Neural cell (in vitro differentiated cells): Measurements from ENCODE around the gene PHF21B. TPM values are rescaled to one million over a fixed set of nuclear protein-coding genes. Genes with fewer than 3 reads are reported as not detected.
"Not testable (repeated sequence)": the region's sequence is repeated elsewhere in the genome, so short reads cannot be mapped to it uniquely, and the experiment has no call there.

Source experiments
- H2AFZ ChIP-seq: fragments of 200-600, 300-800 bp; sonication (generic), shearing (Covaris generic); 2 replicates; pipeline ENCODE4 v1.6.0; 2014; ENCODE audit warnings: low read depth, mild to moderate bottlenecking, antibody characterized with exemption, low read length, moderate library complexity
- H3F3A ChIP-seq: fragments of 200-600 bp; shearing (Covaris generic); 2 replicates; pipeline ENCODE4 v1.6.1; 2016; ENCODE audit warnings: mild to moderate bottlenecking, moderate library complexity, mixed read lengths, antibody characterized with exemption, low read length; ENCODE audit not compliant: insufficient read depth, poor library complexity, severe bottlenecking
- H3K27ac ChIP-seq: fragments of 200-600, 300-800 bp; sonication (generic), shearing (Covaris generic); 2 replicates; pipeline ENCODE4 v1.5.1; 2014; ENCODE audit warnings: mild to moderate bottlenecking, low read length, moderate library complexity
- H3K27me3 ChIP-seq: fragments of 300-800, 200-600 bp; sonication (generic), shearing (Covaris generic); 2 replicates; pipeline ENCODE4 v1.6.0; 2014; ENCODE audit warnings: mild to moderate bottlenecking, low read depth, low read length, moderate library complexity; ENCODE audit not compliant: insufficient read depth
- H3K36me3 ChIP-seq: fragments of 300-800, 200-600 bp; sonication (generic), shearing (Covaris generic); 2 replicates; pipeline ENCODE4 v1.5.1; 2014; ENCODE audit warnings: mild to moderate bottlenecking, antibody characterized with exemption, low read length, moderate library complexity; ENCODE audit not compliant: insufficient read depth
- H3K4me2 ChIP-seq: fragments of 300-800, 200-600 bp; sonication (generic), shearing (Covaris generic); 2 replicates; pipeline ENCODE4 v1.6.0; 2014; ENCODE audit warnings: mild to moderate bottlenecking, low read length
- H3K4me3 ChIP-seq: fragments of 300-800, 200-600 bp; sonication (generic), shearing (Covaris generic); 2 replicates; pipeline ENCODE4 v1.5.1; 2014; ENCODE audit warnings: mild to moderate bottlenecking, low read length, moderate library complexity
- H3K79me2 ChIP-seq: fragments of 200-600 bp; shearing (Covaris generic); replicated peaks from 2 replicates; pipeline ENCODE4 v1.6.0; 2014; ENCODE audit warnings: mild to moderate bottlenecking, low read length, moderate library complexity; ENCODE audit not compliant: insufficient read depth
- H3K9ac ChIP-seq: fragments of 300-800, 200-600 bp; sonication (generic), shearing (Covaris generic); 2 replicates; pipeline ENCODE4 v1.6.1; 2016; ENCODE audit warnings: mild to moderate bottlenecking, low read length, mixed read lengths
- H3K9me2 ChIP-seq: fragments of 200-600 bp; shearing (Covaris generic); 2 replicates; pipeline ENCODE4 v1.6.1; 2016; ENCODE audit warnings: mild to moderate bottlenecking, low read length, mixed read lengths; ENCODE audit not compliant: insufficient read depth
- H3K9me3 ChIP-seq: fragments of 200-600, 300-800 bp; sonication (generic), shearing (Covaris generic); 2 replicates; pipeline ENCODE4 v1.6.1; 2016; ENCODE audit warnings: mild to moderate bottlenecking, mixed run types, low read length, moderate library complexity, mixed read lengths
- H4K20me1 ChIP-seq: fragments of 200-600 bp; shearing (Covaris generic); 2 replicates; pipeline ENCODE4 v1.6.1; 2016; ENCODE audit warnings: mild to moderate bottlenecking, mixed run types; ENCODE audit not compliant: insufficient read depth
- EP300 ChIP-seq: fragments of 450-650 bp; conservative IDR thresholded peaks from 2 replicates; pipeline ENCODE4 v1.6.1; 2014; ENCODE audit warnings: antibody characterized with exemption, mild to moderate bottlenecking, moderate library complexity; ENCODE audit not compliant: poor library complexity, severe bottlenecking
- EZH2 ChIP-seq: fragments of 200-600, 300-800 bp; shearing (Covaris generic), sonication (generic); IDR thresholded peaks from 2 replicates; pipeline ENCODE4 v1.6.1; 2014; ENCODE audit warnings: antibody characterized with exemption, low read length, borderline replicate concordance, mild to moderate bottlenecking; ENCODE audit not compliant: insufficient read depth, poor library complexity, severe bottlenecking
- MXI1 ChIP-seq: fragments of 450-650 bp; conservative IDR thresholded peaks from 2 replicates; pipeline ENCODE4 v1.6.1; 2014; ENCODE audit warnings: antibody characterized with exemption, mild to moderate bottlenecking; ENCODE audit not compliant: poor library complexity, severe bottlenecking
- POLR2AphosphoS5 ChIP-seq: IDR thresholded peaks from 2 replicates; pipeline ENCODE4 v1.6.1; 2012
- RAD21 ChIP-seq: fragments of 450-650 bp; conservative IDR thresholded peaks from 2 replicates; pipeline ENCODE4 v1.6.1; 2014; ENCODE audit warnings: antibody characterized with exemption, mild to moderate bottlenecking, moderate library complexity
- SMC3 ChIP-seq: fragments of 450-650 bp; conservative IDR thresholded peaks from 2 replicates; pipeline ENCODE4 v1.6.1; 2014; ENCODE audit warnings: antibody characterized with exemption, mild to moderate bottlenecking, moderate library complexity; ENCODE audit not compliant: poor library complexity
- TAF1 ChIP-seq: IDR thresholded peaks from 2 replicates; pipeline ENCODE4 v1.6.1; 2012; ENCODE audit warnings: low read depth
- polyA plus RNA-seq: library from polyadenylated mRNA; depleted of rRNA; stranded (reverse); fragments of >200 nt; gene quantifications from 2 replicates; pipeline ENCODE4 v1.2.3, GENCODE V29; 2014
- TF ChIP-seq, protein P1 (sequence below): IDR thresholded peaks from 2 replicates; pipeline ENCODE4 v1.6.1; 2012; ENCODE audit warnings: borderline replicate concordance
- TF ChIP-seq, protein P2 (sequence below): fragments of 450-650 bp; IDR thresholded peaks from 2 replicates; pipeline ENCODE4 v1.5.1; 2014; ENCODE audit warnings: antibody characterized with exemption, mild to moderate bottlenecking, moderate library complexity; ENCODE audit not compliant: poor library complexity, severe bottlenecking

Gene PHF21B
- polyA plus RNA-seq, 1 donor from 2014 or later, result 49.5 TPM

DNA sequence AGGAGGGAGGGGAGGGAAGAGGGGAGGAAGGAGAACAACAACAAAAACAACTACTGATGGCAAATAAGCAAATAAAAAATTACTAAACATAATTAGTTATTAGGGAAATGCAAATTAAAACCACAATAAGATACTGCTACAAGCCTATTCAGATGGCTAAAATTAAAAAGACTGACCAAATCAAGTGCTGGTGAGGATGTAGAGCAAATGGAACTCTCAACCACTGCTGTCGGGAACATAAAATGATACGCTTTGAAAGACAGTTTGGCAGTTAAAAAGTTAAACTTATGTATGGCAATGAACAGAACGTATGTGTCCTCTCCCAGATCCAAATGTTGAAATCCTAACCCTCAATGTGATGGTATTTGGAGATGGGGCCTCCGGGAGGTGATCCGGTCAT lies 85.7 kb downstream of the PHF21B start:
- no peaks in the 10 kb centered on the region for H4K20me1 ChIP-seq
- H3K27me3 ChIP-seq, result no peaks in the 10 kb centered on the region
- TF ChIP-seq, protein P1, sequence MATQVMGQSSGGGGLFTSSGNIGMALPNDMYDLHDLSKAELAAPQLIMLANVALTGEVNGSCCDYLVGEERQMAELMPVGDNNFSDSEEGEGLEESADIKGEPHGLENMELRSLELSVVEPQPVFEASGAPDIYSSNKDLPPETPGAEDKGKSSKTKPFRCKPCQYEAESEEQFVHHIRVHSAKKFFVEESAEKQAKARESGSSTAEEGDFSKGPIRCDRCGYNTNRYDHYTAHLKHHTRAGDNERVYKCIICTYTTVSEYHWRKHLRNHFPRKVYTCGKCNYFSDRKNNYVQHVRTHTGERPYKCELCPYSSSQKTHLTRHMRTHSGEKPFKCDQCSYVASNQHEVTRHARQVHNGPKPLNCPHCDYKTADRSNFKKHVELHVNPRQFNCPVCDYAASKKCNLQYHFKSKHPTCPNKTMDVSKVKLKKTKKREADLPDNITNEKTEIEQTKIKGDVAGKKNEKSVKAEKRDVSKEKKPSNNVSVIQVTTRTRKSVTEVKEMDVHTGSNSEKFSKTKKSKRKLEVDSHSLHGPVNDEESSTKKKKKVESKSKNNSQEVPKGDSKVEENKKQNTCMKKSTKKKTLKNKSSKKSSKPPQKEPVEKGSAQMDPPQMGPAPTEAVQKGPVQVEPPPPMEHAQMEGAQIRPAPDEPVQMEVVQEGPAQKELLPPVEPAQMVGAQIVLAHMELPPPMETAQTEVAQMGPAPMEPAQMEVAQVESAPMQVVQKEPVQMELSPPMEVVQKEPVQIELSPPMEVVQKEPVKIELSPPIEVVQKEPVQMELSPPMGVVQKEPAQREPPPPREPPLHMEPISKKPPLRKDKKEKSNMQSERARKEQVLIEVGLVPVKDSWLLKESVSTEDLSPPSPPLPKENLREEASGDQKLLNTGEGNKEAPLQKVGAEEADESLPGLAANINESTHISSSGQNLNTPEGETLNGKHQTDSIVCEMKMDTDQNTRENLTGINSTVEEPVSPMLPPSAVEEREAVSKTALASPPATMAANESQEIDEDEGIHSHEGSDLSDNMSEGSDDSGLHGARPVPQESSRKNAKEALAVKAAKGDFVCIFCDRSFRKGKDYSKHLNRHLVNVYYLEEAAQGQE, result no peak
- TF ChIP-seq SMC3, result no peak
- no peak for TF ChIP-seq POLR2AphosphoS5
- no peak for TF ChIP-seq MXI1
- no peak for TF ChIP-seq EP300
- no peak for TF ChIP-seq TAF1
- no peak for TF ChIP-seq RAD21
- TF ChIP-seq, protein P2, sequence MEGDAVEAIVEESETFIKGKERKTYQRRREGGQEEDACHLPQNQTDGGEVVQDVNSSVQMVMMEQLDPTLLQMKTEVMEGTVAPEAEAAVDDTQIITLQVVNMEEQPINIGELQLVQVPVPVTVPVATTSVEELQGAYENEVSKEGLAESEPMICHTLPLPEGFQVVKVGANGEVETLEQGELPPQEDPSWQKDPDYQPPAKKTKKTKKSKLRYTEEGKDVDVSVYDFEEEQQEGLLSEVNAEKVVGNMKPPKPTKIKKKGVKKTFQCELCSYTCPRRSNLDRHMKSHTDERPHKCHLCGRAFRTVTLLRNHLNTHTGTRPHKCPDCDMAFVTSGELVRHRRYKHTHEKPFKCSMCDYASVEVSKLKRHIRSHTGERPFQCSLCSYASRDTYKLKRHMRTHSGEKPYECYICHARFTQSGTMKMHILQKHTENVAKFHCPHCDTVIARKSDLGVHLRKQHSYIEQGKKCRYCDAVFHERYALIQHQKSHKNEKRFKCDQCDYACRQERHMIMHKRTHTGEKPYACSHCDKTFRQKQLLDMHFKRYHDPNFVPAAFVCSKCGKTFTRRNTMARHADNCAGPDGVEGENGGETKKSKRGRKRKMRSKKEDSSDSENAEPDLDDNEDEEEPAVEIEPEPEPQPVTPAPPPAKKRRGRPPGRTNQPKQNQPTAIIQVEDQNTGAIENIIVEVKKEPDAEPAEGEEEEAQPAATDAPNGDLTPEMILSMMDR, result no peak
- TF ChIP-seq EZH2, result no peak

DNA sequence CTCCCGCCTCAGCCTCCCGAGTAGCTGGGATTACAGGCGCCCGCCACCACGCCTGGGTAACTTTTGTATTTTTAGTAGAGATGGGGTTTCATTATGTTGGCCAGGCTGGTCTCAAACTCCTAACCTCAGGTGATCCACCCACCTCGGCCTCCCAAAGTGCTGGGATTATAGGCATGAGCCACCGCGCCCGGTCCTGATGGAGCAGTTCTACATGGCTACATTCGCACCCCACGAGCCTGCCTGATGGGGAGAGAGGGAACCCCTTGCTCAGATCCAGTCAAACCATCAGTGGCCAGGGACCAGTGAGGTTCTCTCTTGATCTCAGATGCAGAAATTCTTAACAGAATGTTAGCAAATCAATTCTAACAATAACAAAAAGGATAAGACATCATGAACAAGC lies 88.0 kb downstream of the PHF21B start:
- not testable (repeated sequence) for H3K4me2 ChIP-seq, H3K36me3 ChIP-seq, H3K4me3 ChIP-seq, H2AFZ ChIP-seq, H3K27ac ChIP-seq, H4K20me1 ChIP-seq, H3K27me3 ChIP-seq, H3K9me2 ChIP-seq, H3K9ac ChIP-seq, H3F3A ChIP-seq, H3K9me3 ChIP-seq
- H3K79me2 ChIP-seq, result peaks cover 34% of the 10 kb centered on the region

More for the DNA sequence above, 85.7 kb downstream of the PHF21B start:
- H3F3A ChIP-seq, result no peaks in the 10 kb centered on the region
- H2AFZ ChIP-seq, result no peak overlapping the region
- no peak overlapping the region for H3K9ac ChIP-seq
- no peak overlapping the region for H3K4me3 ChIP-seq
- H3K4me2 ChIP-seq, result no peak overlapping the region
- H3K36me3 ChIP-seq, result no peaks in the 10 kb centered on the region
- H3K9me3 ChIP-seq, result peaks cover 3% of the 10 kb centered on the region
- H3K79me2 ChIP-seq, result peaks cover 34% of the 10 kb centered on the region
- no peaks in the 10 kb centered on the region for H3K9me2 ChIP-seq
- H3K27ac ChIP-seq, result no peak overlapping the region

DNA sequence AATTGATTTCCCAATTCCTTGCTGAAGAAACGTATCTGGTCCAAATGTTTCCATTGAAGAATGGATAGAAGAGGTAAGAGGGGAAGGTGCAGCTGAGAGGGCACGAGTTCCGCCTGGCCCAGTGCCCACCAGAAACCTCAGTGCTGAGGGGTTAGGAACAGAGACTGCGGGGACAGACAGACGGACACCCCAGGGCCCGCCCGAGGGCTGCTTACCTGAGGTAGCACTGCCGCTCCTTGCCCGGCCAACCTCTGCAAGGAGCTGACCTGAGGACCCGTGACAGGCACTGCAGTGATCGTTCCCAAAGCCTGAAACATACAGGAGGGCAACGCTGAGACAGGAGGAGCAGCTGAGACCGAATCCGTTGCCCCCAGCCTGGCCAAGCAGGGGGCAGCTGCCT lies 89.6 kb downstream of the PHF21B start:
- H3K9me2 ChIP-seq, result no peaks in the 10 kb centered on the region
- no peak overlapping the region for H3K27ac ChIP-seq
- no peaks in the 10 kb centered on the region for H3F3A ChIP-seq
- H3K36me3 ChIP-seq, result no peaks in the 10 kb centered on the region
- TF ChIP-seq, protein P1, result no peak
- TF ChIP-seq MXI1 (no peak), TAF1 (no peak), EP300 (no peak), POLR2AphosphoS5 (no peak), SMC3 (no peak), EZH2 (no peak), RAD21 (no peak)
- TF ChIP-seq, protein P2, result no peak
- no peaks in the 10 kb centered on the region for H3K27me3 ChIP-seq
- peaks cover 30% of the 10 kb centered on the region for H3K79me2 ChIP-seq
- H3K4me2 ChIP-seq, result no peak overlapping the region
- H2AFZ ChIP-seq, result no peak overlapping the region
- H3K9me3 ChIP-seq, result peaks cover 3% of the 10 kb centered on the region
- H3K9ac ChIP-seq, result no peak overlapping the region
- no peak overlapping the region for H3K4me3 ChIP-seq
- no peaks in the 10 kb centered on the region for H4K20me1 ChIP-seq
